ENCODE measurements around the gene NOL4L.

NOL4L gene

GRCh38 chr20:32470940-32471339, 114.2 kb downstream of the NOL4L start:
- H3K9me3 ChIP-seq (ENCODE audit: low read length), result no peaks in the 10 kb centered on the region
- H4K20me1 ChIP-seq (ENCODE audit: insufficient read depth, low read length), result no peaks in the 10 kb centered on the region
- peaks cover 3% of the 10 kb centered on the region; the same call in 1 of the 2 replicates for H3K27me3 ChIP-seq (ENCODE audit: insufficient read depth, low read length)
- no peaks in the 10 kb centered on the region for H3K9me2 ChIP-seq (ENCODE audit: low read depth, low read length)
- H3K36me3 ChIP-seq (ENCODE audit: insufficient read depth, low read length), result peaks cover 3% of the 10 kb centered on the region; the same call in 1 of the 2 replicates
- TF ChIP-seq CTCF (IDR thresholded peaks at IDR 0.05; ENCODE audit: low read length), result no peak
- TF ChIP-seq EZH2 (IDR thresholded peaks at IDR 0.05; ENCODE audit: borderline replicate concordance, low read length), result no peak
- no peak overlapping the region for H3K27ac ChIP-seq (ENCODE audit: low read depth, low read length, poor library complexity, severe bottlenecking)
- H3K79me2 ChIP-seq (ENCODE audit: insufficient read depth, low read length), result no peaks in the 10 kb centered on the region
- H3K4me2 ChIP-seq (ENCODE audit: low read length), result no peak overlapping the region
- no peaks in the 10 kb centered on the region for H3F3A ChIP-seq (ENCODE audit: insufficient read depth, low read length)
- peaks cover 14% of the 10 kb centered on the region for H3K4me1 ChIP-seq (ENCODE audit: insufficient read depth, low read length, severe bottlenecking)
- H2AFZ ChIP-seq (ENCODE audit: low read length), result no peak overlapping the region
- H3K9ac ChIP-seq (ENCODE audit: low read length), result no peak overlapping the region
- H3K4me3 ChIP-seq (ENCODE audit: low read depth, low read length, poor library complexity, severe bottlenecking), result no peak overlapping the region

GRCh38 chr20:32470025-32470861, 114.9 kb downstream of the NOL4L start:
- peaks cover 3% of the 10 kb centered on the region; the same call in 1 of the 2 replicates for H3K36me3 ChIP-seq (ENCODE audit: insufficient read depth, low read length)
- no peaks in the 10 kb centered on the region for H3K79me2 ChIP-seq (ENCODE audit: insufficient read depth, low read length)
- peak overlapping the region; percentile 22; the same call in 1 of the 2 replicates for H3K4me2 ChIP-seq (ENCODE audit: low read length)
- no peaks in the 10 kb centered on the region for H3K9me2 ChIP-seq (ENCODE audit: low read depth, low read length)
- no peaks in the 10 kb centered on the region for H3F3A ChIP-seq (ENCODE audit: insufficient read depth, low read length)
- H2AFZ ChIP-seq (ENCODE audit: low read length), result no peak overlapping the region
- no peak overlapping the region for H3K4me3 ChIP-seq (ENCODE audit: low read depth, low read length, poor library complexity, severe bottlenecking)
- H3K4me1 ChIP-seq (ENCODE audit: insufficient read depth, low read length, severe bottlenecking), result peaks cover 13% of the 10 kb centered on the region
- no peaks in the 10 kb centered on the region for H3K9me3 ChIP-seq (ENCODE audit: low read length)
- peaks cover 3% of the 10 kb centered on the region; the same call in 1 of the 2 replicates for H3K27me3 ChIP-seq (ENCODE audit: insufficient read depth, low read length)
- peak; percentile 90 for TF ChIP-seq CTCF (IDR thresholded peaks at IDR 0.05; ENCODE audit: low read length)
- TF ChIP-seq EZH2 (IDR thresholded peaks at IDR 0.05; ENCODE audit: borderline replicate concordance, low read length), result no peak
- no peaks in the 10 kb centered on the region for H4K20me1 ChIP-seq (ENCODE audit: insufficient read depth, low read length)
- H3K27ac ChIP-seq (ENCODE audit: low read depth, low read length, poor library complexity, severe bottlenecking), result no peak overlapping the region
- H3K9ac ChIP-seq (ENCODE audit: low read length), result no peak overlapping the region; the same call in 1 of the 2 replicates

GRCh38 chr20:32468860-32469259, 116.3 kb downstream of the NOL4L start:
- Histone ChIP-seq H3K27ac (ENCODE audit: low read depth, low read length, poor library complexity, severe bottlenecking) (no peak overlapping the region), H3K9ac (ENCODE audit: low read length) (no peak overlapping the region), H4K20me1 (ENCODE audit: insufficient read depth, low read length) (no peaks in the 10 kb centered on the region), H3K36me3 (ENCODE audit: insufficient read depth, low read length) (peaks cover 3% of the 10 kb centered on the region; the same call in 1 of the 2 replicates), H3K79me2 (ENCODE audit: insufficient read depth, low read length) (no peaks in the 10 kb centered on the region), H3K4me1 (ENCODE audit: insufficient read depth, low read length, severe bottlenecking) (peaks cover 9% of the 10 kb centered on the region), H3K4me3 (ENCODE audit: low read depth, low read length, poor library complexity, severe bottlenecking) (no peak overlapping the region), H3F3A (ENCODE audit: insufficient read depth, low read length) (no peaks in the 10 kb centered on the region), H3K4me2 (ENCODE audit: low read length) (no peak overlapping the region), H3K9me3 (ENCODE audit: low read length) (no peaks in the 10 kb centered on the region), H2AFZ (ENCODE audit: low read length) (no peak overlapping the region), H3K9me2 (ENCODE audit: low read depth, low read length) (no peaks in the 10 kb centered on the region), H3K27me3 (ENCODE audit: insufficient read depth, low read length) (peaks cover 3% of the 10 kb centered on the region; the same call in 1 of the 2 replicates)
- TF ChIP-seq EZH2 (IDR thresholded peaks at IDR 0.05; ENCODE audit: borderline replicate concordance, low read length) (no peak), CTCF (IDR thresholded peaks at IDR 0.05; ENCODE audit: low read length) (no peak)
